ENCODE measurements around the gene SCCPDH. TPM values are rescaled to one million over a fixed set of nuclear protein-coding genes. Genes with fewer than 3 reads are reported as not detected.

Gene SCCPDH
- total and polyA plus RNA-seq, 2 donors = 19.3 to 42.7 TPM

GRCh38 chr1:246789454-246790339 is 65.5 kb downstream of the SCCPDH start:
- no peak for DNase-seq (ENCODE audit: low read depth in 6 of 9, low spot score in 9 of 9)
- Histone ChIP-seq H3K4me3 (ENCODE audit: low read length in 2 of 2) (peak overlapping the region in 1 of 2 donors; percentile 49), H3K4me1 (ENCODE audit: control insufficient read depth in 2 of 2, insufficient read depth in 2 of 2, low read length in 2 of 2) (peaks cover 14 to 37% of the 10 kb centered on the region in 2 donors), H3K36me3 (ENCODE audit: control insufficient read depth in 2 of 2, insufficient read depth in 2 of 2, low read length in 1 of 2) (no peaks in the 10 kb centered on the region), H3K27me3 (ENCODE audit: control insufficient read depth in 2 of 2, insufficient read depth in 1 of 2, low read length in 1 of 2) (no peaks in the 10 kb centered on the region), H3K27ac (ENCODE audit: low read depth in 1 of 2, low read length in 1 of 2) (no peak overlapping the region), H3K9me3 (ENCODE audit: control insufficient read depth in 2 of 2, insufficient read depth in 1 of 2, low read length in 1 of 2) (peaks cover 0 to 4% of the 10 kb centered on the region in 2 donors)
- 96% methylated on average over 25 of the region's 25 CpGs for WGBS

- no peaks in the 10 kb centered on the region for H3K36me3 ChIP-seq (ENCODE audit: control insufficient read depth in 2 of 2, insufficient read depth in 2 of 2, low read length in 1 of 2)
- no peaks in the 10 kb centered on the region for H3K27me3 ChIP-seq (ENCODE audit: control insufficient read depth in 2 of 2, insufficient read depth in 1 of 2, low read length in 1 of 2)
- no peak overlapping the region for H3K27ac ChIP-seq (ENCODE audit: low read depth in 1 of 2, low read length in 1 of 2)
- H3K4me3 ChIP-seq (ENCODE audit: low read length in 2 of 2) = no peak overlapping the region
- peaks cover 9 to 31% of the 10 kb centered on the region in 2 donors for H3K4me1 ChIP-seq (ENCODE audit: control insufficient read depth in 2 of 2, insufficient read depth in 2 of 2, low read length in 2 of 2)
- H3K9me3 ChIP-seq (ENCODE audit: control insufficient read depth in 2 of 2, insufficient read depth in 1 of 2, low read length in 1 of 2) = peaks cover 0 to 7% of the 10 kb centered on the region in 2 donors
- DNase-seq (ENCODE audit: low read depth in 6 of 9, low spot score in 9 of 9) = no peak
- 96% methylated on average over 7 of the region's 7 CpGs for WGBS
These were observed 66.2 kb downstream of the SCCPDH start for GRCh38 chr1:246790364-246790763.

- peaks cover 7 to 28% of the 10 kb centered on the region in 2 donors for H3K4me1 ChIP-seq (ENCODE audit: control insufficient read depth in 2 of 2, insufficient read depth in 2 of 2, low read length in 2 of 2)
- H3K36me3 ChIP-seq (ENCODE audit: control insufficient read depth in 2 of 2, insufficient read depth in 2 of 2, low read length in 1 of 2) = no peaks in the 10 kb centered on the region
- peaks cover 0 to 9% of the 10 kb centered on the region in 2 donors for H3K9me3 ChIP-seq (ENCODE audit: control insufficient read depth in 2 of 2, insufficient read depth in 1 of 2, low read length in 1 of 2)
- no peak overlapping the region for H3K4me3 ChIP-seq (ENCODE audit: low read length in 2 of 2)
- WGBS = 98% methylated on average over 19 of the region's 19 CpGs
- no peak for DNase-seq (ENCODE audit: low read depth in 6 of 9, low spot score in 9 of 9)
- no peak overlapping the region for H3K27ac ChIP-seq (ENCODE audit: low read depth in 1 of 2, low read length in 1 of 2)
- H3K27me3 ChIP-seq (ENCODE audit: control insufficient read depth in 2 of 2, insufficient read depth in 1 of 2, low read length in 1 of 2) = no peaks in the 10 kb centered on the region
These were observed 66.6 kb downstream of the SCCPDH start for GRCh38 chr1:246790833-246791232.

GRCh38 chr1:246791303-246791918 is 67.2 kb downstream of the SCCPDH start:
- DNase-seq (ENCODE audit: low read depth in 6 of 9, low spot score in 9 of 9) = no peak
- Histone ChIP-seq H3K4me1 (ENCODE audit: control insufficient read depth in 2 of 2, insufficient read depth in 2 of 2, low read length in 2 of 2) (peaks cover 7 to 28% of the 10 kb centered on the region in 2 donors), H3K36me3 (ENCODE audit: control insufficient read depth in 2 of 2, insufficient read depth in 2 of 2, low read length in 1 of 2) (no peaks in the 10 kb centered on the region), H3K27ac (ENCODE audit: low read depth in 1 of 2, low read length in 1 of 2) (no peak overlapping the region), H3K9me3 (ENCODE audit: control insufficient read depth in 2 of 2, insufficient read depth in 1 of 2, low read length in 1 of 2) (peaks cover 0 to 12% of the 10 kb centered on the region in 2 donors), H3K27me3 (ENCODE audit: control insufficient read depth in 2 of 2, insufficient read depth in 1 of 2, low read length in 1 of 2) (no peaks in the 10 kb centered on the region), H3K4me3 (ENCODE audit: low read length in 2 of 2) (no peak overlapping the region)
- WGBS = 92% methylated on average over 17 of the region's 17 CpGs

- H3K4me1 ChIP-seq (ENCODE audit: control insufficient read depth in 2 of 2, insufficient read depth in 2 of 2, low read length in 2 of 2) = peaks cover 7 to 28% of the 10 kb centered on the region in 2 donors
- DNase-seq (ENCODE audit: low read depth in 6 of 9, low spot score in 9 of 9) = no peak
- no peaks in the 10 kb centered on the region for H3K36me3 ChIP-seq (ENCODE audit: control insufficient read depth in 2 of 2, insufficient read depth in 2 of 2, low read length in 1 of 2)
- H3K27me3 ChIP-seq (ENCODE audit: control insufficient read depth in 2 of 2, insufficient read depth in 1 of 2, low read length in 1 of 2) = no peaks in the 10 kb centered on the region
- H3K4me3 ChIP-seq (ENCODE audit: low read length in 2 of 2) = no peak overlapping the region
- H3K27ac ChIP-seq (ENCODE audit: low read depth in 1 of 2, low read length in 1 of 2) = no peak overlapping the region
- H3K9me3 ChIP-seq (ENCODE audit: control insufficient read depth in 2 of 2, insufficient read depth in 1 of 2, low read length in 1 of 2) = peaks cover 0 to 12% of the 10 kb centered on the region in 2 donors
- WGBS = 94% methylated on average over 25 of the region's 25 CpGs
These were observed 68.4 kb downstream of the SCCPDH start for GRCh38 chr1:246792603-246793002.

- Histone ChIP-seq H3K4me1 (ENCODE audit: control insufficient read depth in 2 of 2, insufficient read depth in 2 of 2, low read length in 2 of 2) (peaks cover 7 to 21% of the 10 kb centered on the region in 2 donors), H3K9me3 (ENCODE audit: control insufficient read depth in 2 of 2, insufficient read depth in 1 of 2, low read length in 1 of 2) (peaks cover 0 to 12% of the 10 kb centered on the region in 2 donors), H3K27me3 (ENCODE audit: control insufficient read depth in 2 of 2, insufficient read depth in 1 of 2, low read length in 1 of 2) (no peaks in the 10 kb centered on the region), H3K36me3 (ENCODE audit: control insufficient read depth in 2 of 2, insufficient read depth in 2 of 2, low read length in 1 of 2) (no peaks in the 10 kb centered on the region), H3K27ac (ENCODE audit: low read depth in 1 of 2, low read length in 1 of 2) (no peak overlapping the region), H3K4me3 (ENCODE audit: low read length in 2 of 2) (no peak overlapping the region)
- WGBS = 94% methylated on average over 6 of the region's 6 CpGs
- no peak for DNase-seq (ENCODE audit: low read depth in 6 of 9, low spot score in 9 of 9)
These were observed 69.2 kb downstream of the SCCPDH start for GRCh38 chr1:246793356-246793896.

GRCh38 chr1:246794048-246794827 is 70.0 kb downstream of the SCCPDH start:
- H3K36me3 ChIP-seq (ENCODE audit: control insufficient read depth in 2 of 2, insufficient read depth in 2 of 2, low read length in 1 of 2) = no peaks in the 10 kb centered on the region
- H3K9me3 ChIP-seq (ENCODE audit: control insufficient read depth in 2 of 2, insufficient read depth in 1 of 2, low read length in 1 of 2) = peaks cover 0 to 12% of the 10 kb centered on the region in 2 donors
- WGBS = 88% methylated on average over 18 of the region's 18 CpGs
- no peaks in the 10 kb centered on the region for H3K27me3 ChIP-seq (ENCODE audit: control insufficient read depth in 2 of 2, insufficient read depth in 1 of 2, low read length in 1 of 2)
- DNase-seq (ENCODE audit: low read depth in 6 of 9, low spot score in 9 of 9) = no peak
- no peak overlapping the region for H3K4me3 ChIP-seq (ENCODE audit: low read length in 2 of 2)
- H3K27ac ChIP-seq (ENCODE audit: low read depth in 1 of 2, low read length in 1 of 2) = no peak overlapping the region
- H3K4me1 ChIP-seq (ENCODE audit: control insufficient read depth in 2 of 2, insufficient read depth in 2 of 2, low read length in 2 of 2) = peaks cover 3 to 13% of the 10 kb centered on the region in 2 donors

GRCh38 chr1:246794828-246795671 is 70.8 kb downstream of the SCCPDH start:
- no peak for DNase-seq (ENCODE audit: low read depth in 6 of 9, low spot score in 9 of 9)
- no peak overlapping the region for H3K4me3 ChIP-seq (ENCODE audit: low read length in 2 of 2)
- H3K4me1 ChIP-seq (ENCODE audit: control insufficient read depth in 2 of 2, insufficient read depth in 2 of 2, low read length in 2 of 2) = peaks cover 3 to 5% of the 10 kb centered on the region in 2 donors
- H3K9me3 ChIP-seq (ENCODE audit: control insufficient read depth in 2 of 2, insufficient read depth in 1 of 2, low read length in 1 of 2) = peaks cover 0 to 12% of the 10 kb centered on the region in 2 donors
- no peak overlapping the region for H3K27ac ChIP-seq (ENCODE audit: low read depth in 1 of 2, low read length in 1 of 2)
- no peaks in the 10 kb centered on the region for H3K27me3 ChIP-seq (ENCODE audit: control insufficient read depth in 2 of 2, insufficient read depth in 1 of 2, low read length in 1 of 2)
- 91% methylated on average over 27 of the region's 27 CpGs for WGBS
- H3K36me3 ChIP-seq (ENCODE audit: control insufficient read depth in 2 of 2, insufficient read depth in 2 of 2, low read length in 1 of 2) = no peaks in the 10 kb centered on the region

Data from thymus (tissue), 11 donors.